Spleen (tissue), 11 donors: ENCODE data around the gene RRAGD. TPM values are rescaled to one million over a fixed set of nuclear protein-coding genes. Genes with fewer than 3 reads are reported as not detected.

Experiments used
- DNase-seq: peaks from one replicate; pipeline ENCODE4 v3.0.0-alpha.2; 2020
- H3K27ac ChIP-seq, 8 donors: fragments of 200-600 bp; sonication (generic) in 7 of 8; 1 replicate in 4 of 8; 2 replicates in 4 of 8; pipeline versions ENCODE4 v1.5.0 to v1.8.0; 2016 to 2021; ENCODE audit warnings: inconsistent platforms in 4 of 8, mild to moderate bottlenecking in 4 of 8, moderate library complexity in 1 of 8
- H3K27me3 ChIP-seq, 7 donors: fragments of 200-600 bp; sonication (generic) in 6 of 7; replicated peaks in 1 of 7; 1 replicate in 4 of 7; 2 replicates in 3 of 7; pipeline versions ENCODE4 v1.5.0 to v1.8.0; 2016 to 2021; ENCODE audit warnings: inconsistent platforms in 3 of 7, mild to moderate bottlenecking in 1 of 7
- H3K36me3 ChIP-seq, 6 donors: fragments of 200-600 bp; sonication (generic) in 5 of 6; 1 replicate in 4 of 6; 2 replicates in 2 of 6; pipeline versions ENCODE4 v1.5.0 to v1.8.0; 2016 to 2021; ENCODE audit warnings: inconsistent platforms in 2 of 6
- H3K4me1 ChIP-seq, 6 donors: fragments of 200-600 bp; sonication (generic) in 5 of 6; 1 replicate in 3 of 6; 2 replicates in 3 of 6; pipeline versions ENCODE4 v1.5.0 to v1.8.0; 2016 to 2021; ENCODE audit warnings: inconsistent platforms in 3 of 6
- H3K4me3 ChIP-seq, 8 donors: fragments of 200-600 bp; sonication (generic) in 7 of 8; 1 replicate in 4 of 8; 2 replicates in 4 of 8; pipeline versions ENCODE4 v1.5.0 to v1.8.0; 2016 to 2021; ENCODE audit warnings: inconsistent platforms in 4 of 8, mild to moderate bottlenecking in 4 of 8, moderate library complexity in 2 of 8
- H3K9me3 ChIP-seq, 8 donors: fragments of 200-600 bp; sonication (generic) in 7 of 8; 1 replicate in 4 of 8; 2 replicates in 4 of 8; pipeline versions ENCODE4 v1.5.0 to v1.8.0; 2016 to 2021; ENCODE audit warnings: inconsistent platforms in 4 of 8
- CTCF ChIP-seq, 11 experiments: fragments of 200-600 bp in 7 of 11; fragments of 450-650 bp in 4 of 11; sonication (generic) in 4 of 11; IDR thresholded peaks in 8 of 11; conservative IDR thresholded peaks in 3 of 11; 1 replicate in 7 of 11; 2 replicates in 4 of 11; pipeline versions ENCODE4 v1.4.0 to v1.8.0; 2016 to 2021; ENCODE audit warnings: antibody characterized with exemption in 11 of 11, inconsistent platforms in 4 of 11, mild to moderate bottlenecking in 1 of 11
- POLR2A ChIP-seq, 3 donors: fragments of 450-650 bp; IDR thresholded peaks; one replicate each; pipeline ENCODE4 v1.5.1; 2017; ENCODE audit warnings: antibody characterized with exemption in 3 of 3, mild to moderate bottlenecking in 1 of 3
- POLR2AphosphoS5 ChIP-seq, 3 donors: sonication (generic); formaldehyde crosslinking; IDR thresholded peaks; one replicate each; pipeline ENCODE4 v1.5.1; 2017; ENCODE audit warnings: antibody characterized with exemption in 3 of 3
- WGBS, 5 donors: extraction: QIAGEN DNeasy Blood & Tissue Kit in 3 of 5; methylation state at CpG; one replicate each; pipeline versions ENCODE4 v1.1.5 to v1.1.7; 2013 to 2018; 5-methylcytosine and 5-hydroxymethylcytosine counted together
- intact Hi-C: fragments of 100-400 bp; cut with DNase I; formaldehyde crosslinking; loops from one replicate; pipeline ENCODE4 v1.15.0; 2023; ENCODE audit warnings: low total_unique reads
- polyA plus RNA-seq, 3 donors: library from polyadenylated mRNA; stranded (reverse); fragments of 200-250 nt; gene quantifications; one replicate each; pipeline ENCODE4 v1.2.1, GENCODE V29; 2013
- total RNA-seq, 7 donors: library from RNA; depleted of rRNA in 3 of 7; stranded (reverse); fragments of >200 nt in 3 of 7; fragmentation: NEBNext Ultra II Directional in 4 of 7; extraction: Animal tissue kit (Norgen Biotek cat#: 25700) in 4 of 7; gene quantifications; one replicate each; pipeline versions ENCODE4 v1.1.0 to v1.2.1, GENCODE V29; 2016 to 2021
- donor health status: healthy with polysubstance abuse.
- donor health status: DM: no; HTN: no; CAD: no; lungs with moderate emphysema.
- donor health status: DM: no; HTN: no; CAD: no.
- donor health status: Bipolar disorder and iron deficiency.
- donor health status: healthy.
- donor health status: DM: no; HTN: no; CAD: no.
- donor health status: DM: yes; HTN: yes; CAD: no.

Gene RRAGD
- total and polyA plus RNA-seq, 10 donors: 3.1 to 26.5 (median 15.4) TPM

GRCh38 chr6:89379281-89379680 lies 32.8 kb downstream of the RRAGD start:
- Histone ChIP-seq H3K4me3 (peak overlapping the region in 1 of 8 donors; percentile 21), H3K27me3 (no peaks in the 10 kb centered on the region), H3K4me1 (peaks cover 4 to 36% (median 12%) of the 10 kb centered on the region in 6 donors), H3K9me3 (no peaks in the 10 kb centered on the region), H3K36me3 (no peaks in the 10 kb centered on the region), H3K27ac (peak overlapping the region in 5 of 8 donors; percentile 16 to 78 (median 63))
- TF ChIP-seq POLR2A (IDR thresholded peaks at IDR 0.05) (no peak), POLR2AphosphoS5 (IDR thresholded peaks at IDR 0.05) (no peak), CTCF (IDR thresholded peaks at IDR 0.05 in 8 of 11, conservative IDR thresholded peaks at IDR 0.05 in 3 of 11) (no peak)
- 33 to 53% (median 43%) methylated on average over 5 of the region's 5 CpGs for WGBS, 5 donors
- DNase-seq: no peak
- intact Hi-C loops: no loop called here

- 81 to 94% (median 90%) methylated on average over 4 of the region's 4 CpGs for WGBS, 5 donors
- Histone ChIP-seq H3K27ac (peak overlapping the region in 6 of 8 donors; percentile 16 to 78 (median 62)), H3K36me3 (no peaks in the 10 kb centered on the region), H3K4me3 (peak overlapping the region in 1 of 8 donors; percentile 21), H3K9me3 (no peaks in the 10 kb centered on the region), H3K27me3 (no peaks in the 10 kb centered on the region), H3K4me1 (peaks cover 4 to 36% (median 12%) of the 10 kb centered on the region in 6 donors)
- no peak for DNase-seq
- TF ChIP-seq POLR2A (IDR thresholded peaks at IDR 0.05) (no peak), CTCF (IDR thresholded peaks at IDR 0.05 in 8 of 11, conservative IDR thresholded peaks at IDR 0.05 in 3 of 11) (no peak), POLR2AphosphoS5 (IDR thresholded peaks at IDR 0.05) (no peak)
- intact Hi-C loops: no loop called here
These were observed 33.4 kb downstream of the RRAGD start for GRCh38 chr6:89378628-89379027.

GRCh38 chr6:89375427-89376267 lies 36.4 kb downstream of the RRAGD start:
- peak in 9 of 11 experiments; percentile 18 to 61 (median 34) for TF ChIP-seq CTCF (IDR thresholded peaks at IDR 0.05 in 8 of 11, conservative IDR thresholded peaks at IDR 0.05 in 3 of 11)
- TF ChIP-seq POLR2AphosphoS5 (IDR thresholded peaks at IDR 0.05): peak in 2 of 3 donors; percentile 42 to 59
- no peak for TF ChIP-seq POLR2A (IDR thresholded peaks at IDR 0.05)
- no peaks in the 10 kb centered on the region for H3K36me3 ChIP-seq
- 52 to 68% (median 60%) methylated on average over 6 of the region's 6 CpGs for WGBS, 5 donors
- peak overlapping the region in 4 of 8 donors; percentile 32 to 60 (median 44) for H3K27ac ChIP-seq
- H3K4me1 ChIP-seq: peaks cover 6 to 50% (median 23%) of the 10 kb centered on the region in 6 donors
- no peaks in the 10 kb centered on the region for H3K27me3 ChIP-seq
- H3K9me3 ChIP-seq: no peaks in the 10 kb centered on the region
- peak; percentile 91 for DNase-seq
- intact Hi-C loops: no loop called here
- no peak overlapping the region for H3K4me3 ChIP-seq

- peaks cover 6 to 44% (median 29%) of the 10 kb centered on the region in 6 donors for H3K4me1 ChIP-seq
- H3K36me3 ChIP-seq: no peaks in the 10 kb centered on the region
- no peaks in the 10 kb centered on the region for H3K27me3 ChIP-seq
- TF ChIP-seq CTCF (IDR thresholded peaks at IDR 0.05 in 8 of 11, conservative IDR thresholded peaks at IDR 0.05 in 3 of 11) (no peak), POLR2A (IDR thresholded peaks at IDR 0.05) (no peak), POLR2AphosphoS5 (IDR thresholded peaks at IDR 0.05) (no peak)
- intact Hi-C loops: no loop called here
- H3K4me3 ChIP-seq: no peak overlapping the region
- DNase-seq: no peak
- 33 to 52% (median 44%) methylated on average over 3 of the region's 3 CpGs for WGBS, 5 donors
- no peaks in the 10 kb centered on the region for H3K9me3 ChIP-seq
- peak overlapping the region in 5 of 8 donors; percentile 4 to 47 (median 31) for H3K27ac ChIP-seq
These were observed 39.6 kb downstream of the RRAGD start for GRCh38 chr6:89372506-89372901.
